ENCODE measurements around the gene LPAR3.
"Not testable (repeated sequence)": the region's sequence is repeated elsewhere in the genome, so short reads cannot be mapped to it uniquely, and the experiment has no call there.

The LPAR3 gene

GRCh38 chr1:84892705-84893618, at the start of gene LPAR3:
LPAR3 (minus strand) TSS chr1:84893206; CDS start chr1:84866120, 27,086 bp downstream.
- DNase-seq, result peak; percentile 55

- DNase-seq, result no peak
Observed at GRCh38 chr1:84941843-84942242, 48.8 kb upstream of the LPAR3 start.

- DNase-seq, result no peak
Observed at GRCh38 chr1:84940481-84940880, 47.5 kb upstream of the LPAR3 start.

- DNase-seq, result no peak
Observed at GRCh38 chr1:84939761-84940160, 46.8 kb upstream of the LPAR3 start.

- no peak for DNase-seq
Observed at GRCh38 chr1:84939151-84939550, 46.1 kb upstream of the LPAR3 start.

- DNase-seq, result peak; percentile 46
Observed at GRCh38 chr1:84936116-84936810, 43.3 kb upstream of the LPAR3 start.

- no peak for DNase-seq
Observed at GRCh38 chr1:84933011-84933611, 40.1 kb upstream of the LPAR3 start.

- DNase-seq, result no peak
Observed at GRCh38 chr1:84930831-84931230, 37.8 kb upstream of the LPAR3 start.

GRCh38 chr1:84930329-84930728, 37.3 kb upstream of the LPAR3 start:
- no peak for DNase-seq

GRCh38 chr1:84929581-84929980, 36.6 kb upstream of the LPAR3 start:
- DNase-seq, result no peak

GRCh38 chr1:84928979-84929378, 36.0 kb upstream of the LPAR3 start:
- no peak for DNase-seq

- no peak for DNase-seq
Observed at GRCh38 chr1:84923317-84923716, 30.3 kb upstream of the LPAR3 start.

GRCh38 chr1:84920159-84920558, 27.2 kb upstream of the LPAR3 start:
- DNase-seq, result no peak

GRCh38 chr1:84919461-84919970, 26.5 kb upstream of the LPAR3 start:
- DNase-seq, result no peak

- DNase-seq, result no peak
Observed at GRCh38 chr1:84918726-84919336, 25.8 kb upstream of the LPAR3 start.

GRCh38 chr1:84916897-84917296, 23.9 kb upstream of the LPAR3 start:
- no peak for DNase-seq

GRCh38 chr1:84913555-84913892, 20.5 kb upstream of the LPAR3 start:
- DNase-seq, result no peak

- DNase-seq, result no peak
Observed at GRCh38 chr1:84912726-84913554, 19.9 kb upstream of the LPAR3 start.

- not testable (repeated sequence) for DNase-seq
Observed at GRCh38 chr1:84908746-84909464, 15.9 kb upstream of the LPAR3 start.

- no peak for DNase-seq
Observed at GRCh38 chr1:84907095-84907827, 14.3 kb upstream of the LPAR3 start.

- DNase-seq, result not testable (repeated sequence)
Observed at GRCh38 chr1:84902727-84903126, 9.7 kb upstream of the LPAR3 start.

Measured in NCI-H446 treated with DMSO at 0.1 percent for 48 hours (cell line).